Gastrocnemius medialis (tissue), 4 donors: ENCODE data around the gene FANCC.

ENCODE experiments used
- POLR2A ChIP-seq, 2 donors: fragments of 450-650 bp; IDR thresholded peaks; one replicate each; pipeline ENCODE4 v1.6.1; 2017; ENCODE audit warnings: antibody characterized with exemption in 2 of 2, mild to moderate bottlenecking in 2 of 2, moderate library complexity in 2 of 2
- TF ChIP-seq, protein P1 (sequence below), 5 experiments: fragments of 450-650 bp in 3 of 5; fragments of 200-600 bp in 2 of 5; sonication (generic) in 2 of 5; IDR thresholded peaks in 4 of 5; conservative IDR thresholded peaks in 1 of 5; 1 replicate in 4 of 5; 2 replicates in 1 of 5; pipeline ENCODE4 v1.5.1; 2016 to 2019; ENCODE audit warnings: antibody characterized with exemption in 5 of 5, mild to moderate bottlenecking in 3 of 5, moderate library complexity in 3 of 5

DNA sequence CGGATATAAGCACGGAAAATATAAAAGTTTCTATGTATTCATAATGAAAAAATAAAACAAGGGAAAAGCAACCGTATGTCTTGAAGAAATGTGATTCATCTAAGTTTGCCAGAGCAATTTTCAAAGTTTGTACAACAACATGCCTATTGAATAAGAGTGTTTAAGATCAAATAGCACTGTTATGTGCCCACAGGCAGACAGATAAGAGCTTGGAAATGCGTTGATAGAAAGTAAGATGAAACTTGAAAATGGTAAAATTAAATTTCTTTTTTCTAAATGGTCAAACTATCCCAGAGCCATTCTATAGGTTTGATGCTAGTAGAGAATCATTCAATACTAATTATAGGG is 189.4 kb downstream of the FANCC start:
- TF ChIP-seq, protein P1, sequence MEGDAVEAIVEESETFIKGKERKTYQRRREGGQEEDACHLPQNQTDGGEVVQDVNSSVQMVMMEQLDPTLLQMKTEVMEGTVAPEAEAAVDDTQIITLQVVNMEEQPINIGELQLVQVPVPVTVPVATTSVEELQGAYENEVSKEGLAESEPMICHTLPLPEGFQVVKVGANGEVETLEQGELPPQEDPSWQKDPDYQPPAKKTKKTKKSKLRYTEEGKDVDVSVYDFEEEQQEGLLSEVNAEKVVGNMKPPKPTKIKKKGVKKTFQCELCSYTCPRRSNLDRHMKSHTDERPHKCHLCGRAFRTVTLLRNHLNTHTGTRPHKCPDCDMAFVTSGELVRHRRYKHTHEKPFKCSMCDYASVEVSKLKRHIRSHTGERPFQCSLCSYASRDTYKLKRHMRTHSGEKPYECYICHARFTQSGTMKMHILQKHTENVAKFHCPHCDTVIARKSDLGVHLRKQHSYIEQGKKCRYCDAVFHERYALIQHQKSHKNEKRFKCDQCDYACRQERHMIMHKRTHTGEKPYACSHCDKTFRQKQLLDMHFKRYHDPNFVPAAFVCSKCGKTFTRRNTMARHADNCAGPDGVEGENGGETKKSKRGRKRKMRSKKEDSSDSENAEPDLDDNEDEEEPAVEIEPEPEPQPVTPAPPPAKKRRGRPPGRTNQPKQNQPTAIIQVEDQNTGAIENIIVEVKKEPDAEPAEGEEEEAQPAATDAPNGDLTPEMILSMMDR (IDR thresholded peaks at IDR 0.05 in 4 of 5, conservative IDR thresholded peaks at IDR 0.05 in 1 of 5): no peak
- TF ChIP-seq POLR2A (IDR thresholded peaks at IDR 0.05): no peak
